WTC11 (cell line): Measurements from ENCODE around the gene FAM20C. TPM values are rescaled to one million over a fixed set of nuclear protein-coding genes. Genes with fewer than 3 reads are reported as not detected.

ENCODE experiments used
- ATAC-seq: fragments of 200-7000 bp; cut with Tn5 transposase; 2 replicates; pipeline ENCODE4 v1.10.0; 2021; ENCODE audit warnings: mild to moderate bottlenecking, moderate library complexity
- CTCF ChIA-PET: fragments of 300-600 bp; sonication (Branson Sonifier 250); formaldehyde crosslinking; loops from one replicate; lab custom pipeline; 2021; ENCODE audit warnings: antibody characterized with exemption; lab: Charles Lee
- POLR2A ChIA-PET: fragments of 350-600 bp; sonication (Branson Sonifier 250); formaldehyde crosslinking; loops from one replicate; lab custom pipeline; 2021; ENCODE audit warnings: antibody characterized with exemption; lab: Charles Lee
- DNase-seq: peaks from one replicate; pipeline ENCODE4 v3.0.0; 2021; ENCODE audit warnings: low spot score
- H3K27ac Mint-ChIP-seq: 2 replicates; pipeline ENCODE4 v1.8.0; 2021; ENCODE audit warnings: mixed read lengths
- H3K27me3 Mint-ChIP-seq: 2 replicates; pipeline ENCODE4 v1.8.0; 2021; ENCODE audit warnings: low read depth, mild to moderate bottlenecking, moderate library complexity, mixed read lengths
- H3K36me3 Mint-ChIP-seq: 2 replicates; pipeline ENCODE4 v1.8.0; 2021; ENCODE audit warnings: mixed read lengths
- H3K4me1 Mint-ChIP-seq: 2 replicates; pipeline ENCODE4 v1.8.0; 2022; ENCODE audit warnings: mixed read lengths
- H3K4me3 Mint-ChIP-seq: 2 replicates; pipeline ENCODE4 v1.8.0; 2021; ENCODE audit warnings: mild to moderate bottlenecking, moderate library complexity, mixed read lengths
- H3K9me3 Mint-ChIP-seq: 2 replicates; pipeline ENCODE4 v1.8.0; 2021; ENCODE audit warnings: mixed read lengths
- CBFB ChIP-seq: sonication (generic); formaldehyde crosslinking; IDR thresholded peaks from 2 replicates; pipeline ENCODE4 v1.8.1; 2022; ENCODE audit warnings: mild to moderate bottlenecking, low read depth, missing genetic modification reagents
- CREM ChIP-seq: sonication (generic); formaldehyde crosslinking; IDR thresholded peaks from 2 replicates; pipeline ENCODE4 v1.8.1; 2022; ENCODE audit warnings: mild to moderate bottlenecking, missing genetic modification reagents, moderate library complexity
- EMX1 ChIP-seq: fragments of 250-450 bp; sonication (Bioruptor Pico); IDR thresholded peaks from 2 replicates; pipeline ENCODE4 v1.8.0; 2021; ENCODE audit warnings: mild to moderate bottlenecking
- ESRRA ChIP-seq: sonication (generic); formaldehyde crosslinking; IDR thresholded peaks from 2 replicates; pipeline ENCODE4 v1.8.1; 2022; ENCODE audit warnings: mild to moderate bottlenecking, missing genetic modification reagents, borderline replicate concordance
- GABPB1 ChIP-seq: sonication (generic); formaldehyde crosslinking; IDR thresholded peaks from 2 replicates; pipeline ENCODE4 v1.8.1; 2023; ENCODE audit warnings: mild to moderate bottlenecking, missing genetic modification reagents
- GTF2I ChIP-seq: fragments of 250-450 bp; sonication (Bioruptor Pico); conservative IDR thresholded peaks from 2 replicates; pipeline ENCODE4 v1.4.0; 2021; ENCODE audit warnings: mild to moderate bottlenecking
- HMGA2 ChIP-seq: fragments of 250-450 bp; sonication (Bioruptor Pico); IDR thresholded peaks from 2 replicates; pipeline ENCODE4 v1.4.0; 2021; ENCODE audit warnings: mild to moderate bottlenecking, moderate library complexity
- NFATC4 ChIP-seq: fragments of 250-450 bp; sonication (Bioruptor Pico); IDR thresholded peaks from 2 replicates; pipeline ENCODE4 v1.9.0; 2021; ENCODE audit warnings: mild to moderate bottlenecking
- NR3C1 ChIP-seq: sonication (generic); formaldehyde crosslinking; conservative IDR thresholded peaks from 2 replicates; pipeline ENCODE4 v1.8.1; 2023; ENCODE audit warnings: low read depth, mild to moderate bottlenecking, missing genetic modification reagents
- SOX15 ChIP-seq: fragments of 250-450 bp; sonication (Bioruptor Pico); IDR thresholded peaks from 2 replicates; pipeline ENCODE4 v1.9.0; 2021; ENCODE audit warnings: mild to moderate bottlenecking
- TEAD4 ChIP-seq: sonication (generic); formaldehyde crosslinking; IDR thresholded peaks from 2 replicates; pipeline ENCODE4 v1.8.0; 2022; ENCODE audit warnings: mild to moderate bottlenecking, missing genetic modification reagents
- ZNF121 ChIP-seq: sonication (generic); formaldehyde crosslinking; IDR thresholded peaks from 2 replicates; pipeline ENCODE4 v1.8.0; 2023; ENCODE audit warnings: missing genetic modification reagents
- ZNF396 ChIP-seq: fragments of 250-450 bp; sonication (Bioruptor Pico); IDR thresholded peaks from 2 replicates; pipeline ENCODE4 v1.8.0; 2021; ENCODE audit warnings: mild to moderate bottlenecking, moderate library complexity, borderline replicate concordance
- ZNF423 ChIP-seq: fragments of 250-450 bp; sonication (Bioruptor Pico); IDR thresholded peaks from 2 replicates; pipeline ENCODE4 v2.1.2; 2022; ENCODE audit warnings: mild to moderate bottlenecking, moderate library complexity
- ZNF671 ChIP-seq: fragments of 250-450 bp; sonication (Bioruptor Pico); IDR thresholded peaks from 2 replicates; pipeline ENCODE4 v1.8.0; 2021; ENCODE audit warnings: mild to moderate bottlenecking
- total RNA-seq: library from RNA; stranded (reverse); gene quantifications from 3 replicates; pipeline ENCODE4 v1.2.3, GENCODE V29; 2021
- TF ChIP-seq, protein P1 (sequence below): sonication (generic); formaldehyde crosslinking; conservative IDR thresholded peaks from 2 replicates; pipeline ENCODE4 v1.8.1; 2023; ENCODE audit warnings: mild to moderate bottlenecking, low read depth, missing genetic modification reagents, moderate library complexity
- TF ChIP-seq, protein P2 (sequence below): fragments of 250-450 bp; sonication (Bioruptor Pico); IDR thresholded peaks from 2 replicates; pipeline ENCODE4 v1.9.0; 2021; ENCODE audit warnings: mild to moderate bottlenecking
- TF ChIP-seq, protein P3 (sequence below): sonication (generic); formaldehyde crosslinking; IDR thresholded peaks from 2 replicates; pipeline ENCODE4 v1.8.1; 2022; ENCODE audit warnings: missing genetic modification reagents, borderline replicate concordance
- TF ChIP-seq, protein P4 (sequence below): fragments of 250-450 bp; sonication (Bioruptor Pico); IDR thresholded peaks from 2 replicates; pipeline ENCODE4 v1.9.0; 2021; ENCODE audit warnings: mild to moderate bottlenecking

Gene FAM20C
- total RNA-seq, 1 experiment from 2014 or later = 64.9 TPM

DNA sequence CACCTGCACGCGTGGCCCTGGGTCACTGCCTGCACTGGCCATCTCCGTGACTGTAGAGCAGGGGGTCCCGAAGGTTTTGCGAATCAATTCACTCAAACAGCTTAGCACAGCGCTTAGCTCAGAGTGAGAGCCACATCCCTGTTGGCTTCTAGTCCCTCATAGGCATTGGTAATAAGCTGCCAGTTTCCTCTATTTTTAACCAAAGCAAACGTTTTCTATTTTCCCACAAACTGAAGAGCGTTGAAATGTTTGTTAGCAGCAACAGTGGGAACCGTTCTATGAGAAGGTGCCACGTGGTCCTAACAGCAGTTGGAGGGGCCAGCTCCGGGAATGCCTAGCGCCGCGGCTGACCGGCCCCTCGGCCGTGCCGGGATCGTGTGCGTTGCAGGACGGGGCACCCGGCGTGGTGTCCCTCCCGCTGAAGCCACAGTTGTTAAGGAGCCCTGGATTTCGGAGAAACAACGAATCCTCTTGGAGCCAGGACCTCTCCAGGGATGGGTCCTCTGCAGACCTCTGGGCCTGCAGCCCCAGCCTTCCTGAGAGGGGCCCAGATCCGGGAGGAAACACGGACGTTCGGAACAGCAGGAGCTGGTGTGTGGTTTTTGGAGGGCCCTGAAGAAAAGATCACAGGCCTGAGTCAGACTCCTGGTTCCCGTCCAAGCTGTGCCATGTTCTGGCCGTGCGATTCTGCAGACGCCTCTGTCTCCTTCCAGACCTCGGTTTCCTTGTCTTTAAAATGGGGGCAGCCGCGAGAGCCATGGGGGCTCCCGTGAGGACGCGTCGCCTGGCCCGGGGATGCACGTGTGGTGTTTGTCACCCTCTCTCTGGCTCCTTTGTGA, 40.3 kb downstream of the FAM20C start:
- DNase-seq = no peak
- Mint-ChIP-seq H3K4me1 (no peaks in the 10 kb centered on the region), H3K9me3 (no peaks in the 10 kb centered on the region), H3K27me3 (no peaks in the 10 kb centered on the region), H3K4me3 (no peak overlapping the region), H3K27ac (peak overlapping the region; percentile 84; the same call in 1 of the 2 replicates), H3K36me3 (no peaks in the 10 kb centered on the region)
- ChIA-PET CTCF (interaction anchor here (2.2 to 2.3 kb wide), 2 partner anchors 12 to 32 kb away, joined by 5 to 6 read pairs; no protein-coding TSS in a partner anchor), POLR2A (no interaction called here)
- TF ChIP-seq SOX15 (CRISPR knock-in tag) = no peak
- no peak for TF ChIP-seq TEAD4
- TF ChIP-seq ZNF671 (CRISPR knock-in tag) = no peak
- TF ChIP-seq, protein P1, sequence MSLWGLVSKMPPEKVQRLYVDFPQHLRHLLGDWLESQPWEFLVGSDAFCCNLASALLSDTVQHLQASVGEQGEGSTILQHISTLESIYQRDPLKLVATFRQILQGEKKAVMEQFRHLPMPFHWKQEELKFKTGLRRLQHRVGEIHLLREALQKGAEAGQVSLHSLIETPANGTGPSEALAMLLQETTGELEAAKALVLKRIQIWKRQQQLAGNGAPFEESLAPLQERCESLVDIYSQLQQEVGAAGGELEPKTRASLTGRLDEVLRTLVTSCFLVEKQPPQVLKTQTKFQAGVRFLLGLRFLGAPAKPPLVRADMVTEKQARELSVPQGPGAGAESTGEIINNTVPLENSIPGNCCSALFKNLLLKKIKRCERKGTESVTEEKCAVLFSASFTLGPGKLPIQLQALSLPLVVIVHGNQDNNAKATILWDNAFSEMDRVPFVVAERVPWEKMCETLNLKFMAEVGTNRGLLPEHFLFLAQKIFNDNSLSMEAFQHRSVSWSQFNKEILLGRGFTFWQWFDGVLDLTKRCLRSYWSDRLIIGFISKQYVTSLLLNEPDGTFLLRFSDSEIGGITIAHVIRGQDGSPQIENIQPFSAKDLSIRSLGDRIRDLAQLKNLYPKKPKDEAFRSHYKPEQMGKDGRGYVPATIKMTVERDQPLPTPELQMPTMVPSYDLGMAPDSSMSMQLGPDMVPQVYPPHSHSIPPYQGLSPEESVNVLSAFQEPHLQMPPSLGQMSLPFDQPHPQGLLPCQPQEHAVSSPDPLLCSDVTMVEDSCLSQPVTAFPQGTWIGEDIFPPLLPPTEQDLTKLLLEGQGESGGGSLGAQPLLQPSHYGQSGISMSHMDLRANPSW (CRISPR knock-in tag) = no peak
- TF ChIP-seq, protein P2, sequence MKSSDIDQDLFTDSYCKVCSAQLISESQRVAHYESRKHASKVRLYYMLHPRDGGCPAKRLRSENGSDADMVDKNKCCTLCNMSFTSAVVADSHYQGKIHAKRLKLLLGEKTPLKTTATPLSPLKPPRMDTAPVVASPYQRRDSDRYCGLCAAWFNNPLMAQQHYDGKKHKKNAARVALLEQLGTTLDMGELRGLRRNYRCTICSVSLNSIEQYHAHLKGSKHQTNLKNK (CRISPR knock-in tag) = no peak
- no peak for TF ChIP-seq NR3C1 (CRISPR knock-in tag)
- TF ChIP-seq, protein P3, sequence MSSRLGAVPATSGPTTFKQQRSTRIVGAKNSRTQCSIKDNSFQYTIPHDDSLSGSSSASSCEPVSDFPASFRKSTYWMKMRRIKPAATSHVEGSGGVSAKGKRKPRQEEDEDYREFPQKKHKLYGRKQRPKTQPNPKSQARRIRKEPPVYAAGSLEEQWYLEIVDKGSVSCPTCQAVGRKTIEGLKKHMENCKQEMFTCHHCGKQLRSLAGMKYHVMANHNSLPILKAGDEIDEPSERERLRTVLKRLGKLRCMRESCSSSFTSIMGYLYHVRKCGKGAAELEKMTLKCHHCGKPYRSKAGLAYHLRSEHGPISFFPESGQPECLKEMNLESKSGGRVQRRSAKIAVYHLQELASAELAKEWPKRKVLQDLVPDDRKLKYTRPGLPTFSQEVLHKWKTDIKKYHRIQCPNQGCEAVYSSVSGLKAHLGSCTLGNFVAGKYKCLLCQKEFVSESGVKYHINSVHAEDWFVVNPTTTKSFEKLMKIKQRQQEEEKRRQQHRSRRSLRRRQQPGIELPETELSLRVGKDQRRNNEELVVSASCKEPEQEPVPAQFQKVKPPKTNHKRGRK (CRISPR knock-in tag) = no peak
- TF ChIP-seq, protein P4, sequence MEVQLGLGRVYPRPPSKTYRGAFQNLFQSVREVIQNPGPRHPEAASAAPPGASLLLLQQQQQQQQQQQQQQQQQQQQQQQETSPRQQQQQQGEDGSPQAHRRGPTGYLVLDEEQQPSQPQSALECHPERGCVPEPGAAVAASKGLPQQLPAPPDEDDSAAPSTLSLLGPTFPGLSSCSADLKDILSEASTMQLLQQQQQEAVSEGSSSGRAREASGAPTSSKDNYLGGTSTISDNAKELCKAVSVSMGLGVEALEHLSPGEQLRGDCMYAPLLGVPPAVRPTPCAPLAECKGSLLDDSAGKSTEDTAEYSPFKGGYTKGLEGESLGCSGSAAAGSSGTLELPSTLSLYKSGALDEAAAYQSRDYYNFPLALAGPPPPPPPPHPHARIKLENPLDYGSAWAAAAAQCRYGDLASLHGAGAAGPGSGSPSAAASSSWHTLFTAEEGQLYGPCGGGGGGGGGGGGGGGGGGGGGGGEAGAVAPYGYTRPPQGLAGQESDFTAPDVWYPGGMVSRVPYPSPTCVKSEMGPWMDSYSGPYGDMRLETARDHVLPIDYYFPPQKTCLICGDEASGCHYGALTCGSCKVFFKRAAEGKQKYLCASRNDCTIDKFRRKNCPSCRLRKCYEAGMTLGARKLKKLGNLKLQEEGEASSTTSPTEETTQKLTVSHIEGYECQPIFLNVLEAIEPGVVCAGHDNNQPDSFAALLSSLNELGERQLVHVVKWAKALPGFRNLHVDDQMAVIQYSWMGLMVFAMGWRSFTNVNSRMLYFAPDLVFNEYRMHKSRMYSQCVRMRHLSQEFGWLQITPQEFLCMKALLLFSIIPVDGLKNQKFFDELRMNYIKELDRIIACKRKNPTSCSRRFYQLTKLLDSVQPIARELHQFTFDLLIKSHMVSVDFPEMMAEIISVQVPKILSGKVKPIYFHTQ (CRISPR knock-in tag) = no peak
- TF ChIP-seq NFATC4 (CRISPR knock-in tag) = no peak
- TF ChIP-seq CBFB = no peak
- TF ChIP-seq ZNF423 (CRISPR knock-in tag) = no peak
- no peak for TF ChIP-seq EMX1 (CRISPR knock-in tag)
- TF ChIP-seq GABPB1 (CRISPR knock-in tag) = no peak
- no peak for TF ChIP-seq HMGA2 (CRISPR knock-in tag)
- TF ChIP-seq GTF2I (CRISPR knock-in tag) = no peak
- no peak for TF ChIP-seq CREM (CRISPR knock-in tag)
- TF ChIP-seq ESRRA (CRISPR knock-in tag) = no peak
- no peak for TF ChIP-seq ZNF396 (CRISPR knock-in tag)
- TF ChIP-seq ZNF121 = no peak
- ATAC-seq = no peak
